HG03469 (cell line): ENCODE results near the gene TAF1B.

Experiments
- ATAC-seq: cut with Tn5 transposase; IDR thresholded peaks from one replicate; pipeline ENCODE4 v1.9.1; 2021; ENCODE audit warnings: mild to moderate bottlenecking, moderate library complexity, moderate number of reproducible peaks; ENCODE audit not compliant: unreplicated experiment

The TAF1B gene

DNA sequence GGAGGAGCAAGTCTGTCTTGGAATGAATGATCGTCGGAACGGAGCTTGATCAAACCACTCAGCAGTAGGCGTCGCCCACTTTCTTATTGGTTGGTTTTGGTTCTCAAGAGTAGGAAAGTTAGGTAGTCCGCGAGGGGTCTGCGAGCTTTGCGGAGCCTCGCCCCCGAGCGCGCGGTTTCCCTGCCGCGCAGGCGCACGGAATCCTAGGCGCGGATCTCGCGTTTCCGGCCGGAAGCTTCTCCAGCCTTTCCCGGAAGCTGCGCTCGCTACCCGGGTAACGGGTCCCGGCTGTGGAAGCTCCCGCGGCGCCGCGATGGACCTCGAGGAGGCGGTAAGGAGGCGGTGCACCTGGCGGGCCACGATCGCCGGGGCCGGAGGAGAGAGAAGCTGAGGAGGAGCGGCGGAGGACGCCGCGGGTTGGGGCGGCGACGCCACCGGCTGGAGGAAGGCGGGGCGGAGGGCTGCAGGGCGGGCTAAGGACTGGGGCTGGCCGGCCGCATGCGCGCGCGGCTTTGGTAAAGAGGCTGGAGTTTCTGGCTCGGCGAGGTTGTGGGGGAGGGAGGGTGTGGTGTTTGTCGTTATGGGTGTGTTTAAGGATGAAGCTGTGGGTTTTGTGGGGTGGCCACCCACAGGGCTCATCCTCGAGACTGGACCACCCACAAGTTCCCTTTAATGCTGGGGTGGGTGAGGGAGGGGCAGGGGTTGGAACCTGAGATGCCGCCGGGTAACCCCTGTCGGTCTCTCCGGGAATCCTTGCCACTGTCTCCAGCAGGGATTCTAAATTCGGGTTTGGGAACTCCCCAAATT lies at the start of gene TAF1B:
Gene TAF1B (plus strand): TSS at position 246 of the 807 bp plus-strand sequence. CDS start 68 bp downstream, at position 314.
- peak; percentile 60 for ATAC-seq

GRCh38 chr2:9793918-9794717 lies 49.2 kb upstream of the TAF1B start:
- ATAC-seq = no peak

GRCh38 chr2:9795071-9795470 lies 48.2 kb upstream of the TAF1B start:
- ATAC-seq = no peak

DNA sequence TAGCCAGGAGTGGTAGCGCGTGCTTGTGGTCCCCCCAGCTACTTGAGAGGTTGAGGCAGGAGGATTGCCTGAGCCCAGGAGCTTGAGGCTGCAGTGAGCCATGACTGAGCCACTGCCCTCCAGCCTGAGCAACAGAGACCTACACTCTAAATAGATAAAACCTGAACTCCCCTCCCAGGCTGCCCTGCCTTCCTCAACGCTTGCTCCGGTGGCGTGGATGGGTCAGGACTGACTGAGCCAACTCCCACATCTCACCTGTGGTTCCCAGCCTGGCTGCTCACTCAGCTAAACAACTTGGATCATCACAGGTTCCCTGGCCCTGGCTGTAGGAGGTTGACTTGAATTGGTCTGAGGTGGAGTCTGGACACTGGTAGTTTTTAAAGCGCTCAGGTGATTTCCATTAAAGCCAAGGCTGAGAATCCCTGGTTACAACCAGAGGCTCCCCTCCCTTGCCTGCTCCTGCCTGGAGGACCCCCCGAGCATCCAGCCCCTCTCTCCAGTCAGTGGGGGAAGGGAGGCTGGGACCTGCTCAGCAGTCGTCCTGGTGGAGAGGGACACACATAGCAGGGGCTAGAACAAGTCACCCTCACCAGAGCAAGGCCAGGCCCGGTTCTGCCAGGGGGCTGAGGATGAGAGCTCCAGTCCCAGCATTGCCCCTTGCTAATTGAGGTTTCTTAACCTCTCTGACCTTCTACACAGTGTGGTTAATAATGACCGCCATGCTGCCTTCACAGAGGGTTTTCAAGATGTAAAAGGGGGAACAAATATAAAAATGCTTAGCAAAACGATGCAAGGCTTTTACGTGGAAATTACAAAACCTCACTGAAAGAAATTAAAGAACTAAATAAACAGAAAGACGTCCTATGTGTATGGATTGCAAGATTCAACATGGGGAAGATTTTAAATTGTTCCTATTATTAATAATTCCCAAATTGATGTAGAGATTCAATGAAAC lies 46.9 kb upstream of the TAF1B start:
- no peak for ATAC-seq

GRCh38 chr2:9797086-9797485 lies 46.2 kb upstream of the TAF1B start:
- ATAC-seq = no peak

DNA sequence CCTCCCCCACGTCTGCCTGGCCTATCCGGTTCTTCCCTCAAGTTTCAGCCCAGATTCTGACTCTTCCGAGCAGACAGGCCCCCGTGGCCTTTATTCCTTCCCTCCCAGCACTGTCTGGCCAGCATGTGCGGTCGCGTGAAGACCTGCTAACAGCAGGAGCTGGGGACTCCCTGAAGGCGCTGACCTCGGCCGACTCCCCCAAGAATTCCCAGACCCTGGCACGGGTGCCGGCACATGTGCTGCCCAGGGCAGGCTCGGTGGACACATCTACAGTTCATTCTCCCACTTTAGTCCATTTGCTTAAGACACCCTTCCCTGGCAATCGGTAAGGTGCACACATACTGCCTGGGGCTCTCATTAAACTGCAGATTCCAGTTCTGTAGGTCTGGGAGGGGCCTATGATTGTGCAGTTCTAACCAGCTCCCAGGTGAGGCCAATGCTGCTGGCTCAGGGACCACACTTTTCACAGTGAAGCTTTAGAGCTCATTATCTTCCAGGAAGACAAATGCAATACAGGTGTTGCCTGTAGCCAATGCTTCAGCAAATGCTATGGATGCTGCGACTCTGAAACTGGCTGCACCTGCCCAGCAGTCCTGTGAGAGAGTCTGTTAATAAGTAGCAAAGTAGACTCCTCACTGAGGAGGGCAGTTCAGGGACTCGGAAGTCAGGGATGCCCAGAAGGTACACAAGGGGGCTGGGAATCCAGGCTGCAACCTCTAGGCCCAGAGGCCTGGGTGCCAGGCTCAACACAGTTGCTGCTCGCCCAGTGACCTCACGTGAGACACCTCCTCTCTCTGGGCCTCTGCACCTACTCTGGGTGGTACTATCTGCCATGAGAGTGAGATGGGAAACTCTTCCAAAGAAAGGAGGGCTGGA lies 45.4 kb upstream of the TAF1B start:
- no peak for ATAC-seq

- no peak for ATAC-seq
Observed at GRCh38 chr2:9799011-9799596, 44.2 kb upstream of the TAF1B start.

- ATAC-seq = peak; percentile 57
Observed at GRCh38 chr2:9799729-9800632, 43.3 kb upstream of the TAF1B start.

DNA sequence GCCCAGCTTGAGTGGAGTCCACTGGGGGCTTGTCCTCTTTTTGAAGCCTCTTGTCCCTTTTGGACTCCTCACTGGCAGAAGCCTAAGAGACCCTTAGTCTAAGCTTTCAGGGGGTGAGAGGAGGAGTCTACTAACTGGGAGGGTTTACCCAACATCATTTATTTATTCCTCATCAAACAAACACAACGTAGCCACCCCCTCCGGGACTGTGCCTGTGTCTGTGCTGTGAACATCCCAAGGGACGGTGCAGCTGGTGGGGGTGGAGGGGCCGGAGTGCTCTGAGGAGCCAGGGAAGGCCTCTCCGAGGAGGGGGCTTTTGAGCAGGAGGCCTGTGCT lies 42.7 kb upstream of the TAF1B start:
- no peak for ATAC-seq

- ATAC-seq = no peak
Observed at GRCh38 chr2:9800975-9801726, 42.1 kb upstream of the TAF1B start.

DNA sequence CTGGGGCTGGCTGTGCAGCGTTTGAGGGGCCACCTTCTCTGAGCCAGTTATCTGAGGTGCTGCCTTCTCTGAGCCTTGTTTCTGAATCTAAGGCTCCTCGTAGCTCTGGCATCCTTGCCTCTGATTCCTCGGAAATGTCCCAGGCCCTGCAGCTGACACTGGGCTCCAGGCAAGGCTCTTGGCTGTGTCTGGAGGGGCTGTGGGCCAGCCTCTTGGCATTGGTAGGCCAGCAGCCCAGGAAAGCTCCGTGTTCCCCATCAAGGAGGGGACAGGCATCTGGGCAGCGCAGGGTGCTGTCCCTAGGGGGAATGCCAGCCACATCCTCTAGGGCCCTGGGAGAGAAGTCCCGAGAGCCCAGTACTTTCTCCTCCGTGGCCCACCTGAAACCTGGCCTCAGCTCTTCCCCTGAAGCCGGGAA lies 40.7 kb upstream of the TAF1B start:
- ATAC-seq = no peak

DNA sequence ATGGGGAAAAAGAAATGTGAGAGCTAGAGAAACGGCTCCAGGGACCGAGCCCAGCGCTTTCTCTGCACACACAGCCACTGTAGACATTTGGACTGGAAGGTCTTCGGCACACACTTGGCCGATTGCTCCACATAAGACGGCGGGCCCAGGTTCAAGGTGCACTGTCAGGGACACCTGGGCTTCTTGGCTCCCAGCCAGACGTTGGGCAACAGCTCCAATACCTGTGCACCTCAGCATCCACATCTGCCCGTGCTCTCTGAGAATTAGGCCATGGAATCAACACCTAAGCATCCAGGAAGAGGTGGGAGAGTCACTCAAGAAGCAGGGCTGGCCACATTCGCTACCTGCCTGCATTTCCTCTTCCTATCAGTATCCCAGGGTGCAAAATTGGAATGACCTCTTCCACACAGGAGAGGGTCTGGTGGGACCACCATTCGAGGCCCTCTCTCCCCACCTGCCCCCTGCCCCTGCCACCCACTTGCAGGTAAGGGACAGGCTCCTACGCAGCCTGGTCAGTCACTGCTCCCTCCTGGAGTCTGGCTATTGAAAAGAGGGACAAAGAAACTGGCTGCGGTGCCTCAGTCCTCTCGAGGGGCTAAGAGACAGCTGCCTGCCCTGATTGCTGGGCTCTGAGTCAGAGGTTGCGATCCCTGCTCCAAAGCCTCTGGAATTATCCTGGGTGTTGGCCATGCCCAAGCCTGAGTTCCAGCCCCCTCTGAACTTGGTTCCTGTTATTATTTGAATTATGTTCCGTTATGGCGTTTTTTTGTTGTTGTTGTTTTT lies 40.1 kb upstream of the TAF1B start:
- no peak for ATAC-seq

GRCh38 chr2:9805435-9806297 lies 37.6 kb upstream of the TAF1B start:
- no peak for ATAC-seq

DNA sequence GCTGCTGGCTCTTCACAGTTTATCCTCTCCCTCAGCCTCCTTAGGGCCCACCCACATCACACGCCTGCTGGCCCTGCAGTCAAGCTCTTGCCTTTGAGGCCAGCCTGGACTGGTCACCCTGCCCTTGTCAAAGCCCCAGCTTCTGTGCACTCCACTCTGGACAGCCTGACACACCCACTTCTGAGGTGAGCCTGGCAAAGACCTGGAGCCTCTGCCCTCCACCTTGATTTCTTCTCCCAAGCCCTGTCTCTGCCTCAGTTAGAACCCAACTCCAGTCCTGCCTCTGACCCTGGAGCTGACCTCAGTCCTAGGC lies 37.0 kb upstream of the TAF1B start:
- ATAC-seq = no peak

GRCh38 chr2:9806656-9807055 lies 36.6 kb upstream of the TAF1B start:
- no peak for ATAC-seq

- ATAC-seq = no peak
Observed at GRCh38 chr2:9807056-9807455, 36.2 kb upstream of the TAF1B start.
